HL-60 (cell line): Measurements from ENCODE around the gene DDIT3.

ENCODE experiments used
- CTCF ChIP-seq: IDR thresholded peaks from one replicate; pipeline ENCODE4 v1.5.1; 2011; ENCODE audit warnings: low read length, control low read depth, inconsistent platforms; ENCODE audit not compliant: insufficient read depth
- POLR2AphosphoS5 ChIP-seq: IDR thresholded peaks from 2 replicates; pipeline ENCODE4 v1.6.1; 2012; ENCODE audit warnings: low read depth
- REST ChIP-seq: IDR thresholded peaks from 2 replicates; pipeline ENCODE4 v1.6.1; 2012; ENCODE audit warnings: low read depth; ENCODE audit not compliant: insufficient replicate concordance

- TF ChIP-seq CTCF: no peak
- no peak for TF ChIP-seq POLR2AphosphoS5
- no peak for TF ChIP-seq REST
Measured at GRCh38 chr12:57527184-57527583, 6.9 kb upstream of the DDIT3 start.
